CD14-positive monocyte (primary cell): Measurements from ENCODE around the gene ASH1L. TPM values are rescaled to one million over a fixed set of nuclear protein-coding genes. Genes with fewer than 3 reads are reported as not detected.

Source experiments
- DNase-seq, 3 donors: peaks; one replicate each; pipeline ENCODE4 v3.0.0-alpha.2; 2011 to 2022
- H2AFZ ChIP-seq: 2 replicates; pipeline ENCODE4 v1.6.0; 2012; ENCODE audit warnings: mild to moderate bottlenecking, low read depth, low read length, inconsistent platforms; ENCODE audit not compliant: insufficient read depth, poor library complexity, severe bottlenecking
- H3K27ac ChIP-seq, 2 donors: 1 replicate in 1 of 2; 2 replicates in 1 of 2; pipeline ENCODE4 v1.5.1; 2012 to 2013; ENCODE audit warnings: low read length in 2 of 2, control low read depth in 1 of 2, inconsistent platforms in 1 of 2, low read depth in 1 of 2, mild to moderate bottlenecking in 1 of 2
- H3K27me3 ChIP-seq, 2 donors: one replicate each; pipeline versions ENCODE4 v1.6.0 to v1.6.1; 2011 to 2013; ENCODE audit warnings: low read length in 2 of 2; ENCODE audit not compliant: control insufficient read depth in 2 of 2, insufficient read depth in 2 of 2
- H3K36me3 ChIP-seq, 2 donors: replicated peaks in 1 of 2; 1 replicate in 1 of 2; 2 replicates in 1 of 2; pipeline versions ENCODE4 v1.5.1 to v1.6.1; 2012 to 2013; ENCODE audit warnings: low read length in 2 of 2, control low read depth in 1 of 2, inconsistent platforms in 1 of 2, mild to moderate bottlenecking in 1 of 2; ENCODE audit not compliant: insufficient read depth in 2 of 2, control insufficient read depth in 1 of 2
- H3K4me1 ChIP-seq, 2 donors: 1 replicate in 1 of 2; 2 replicates in 1 of 2; pipeline versions ENCODE4 v1.5.1 to v1.6.1; 2012 to 2013; ENCODE audit warnings: low read length in 2 of 2, control low read depth in 1 of 2, inconsistent platforms in 1 of 2, mild to moderate bottlenecking in 1 of 2, moderate library complexity in 1 of 2; ENCODE audit not compliant: insufficient read depth in 2 of 2, control insufficient read depth in 1 of 2
- H3K4me2 ChIP-seq: replicated peaks from 2 replicates; pipeline ENCODE3; 2012; ENCODE audit warnings: low read length, moderate library complexity, mild to moderate bottlenecking; ENCODE audit not compliant: poor library complexity, severe bottlenecking; ENCODE audit errors: extremely low read depth
- H3K4me3 ChIP-seq, 3 experiments: fragments of 200-600 bp in 1 of 3; sonication (generic) in 1 of 3; replicated peaks in 1 of 3; 1 replicate in 2 of 3; 2 replicates in 1 of 3; pipeline ENCODE4 v1.5.1; 2011 to 2013; ENCODE audit warnings: low read length in 3 of 3, mild to moderate bottlenecking in 3 of 3, control low read depth in 2 of 3, low read depth in 2 of 3, inconsistent platforms in 1 of 3, moderate library complexity in 1 of 3
- H3K79me2 ChIP-seq: 2 replicates; pipeline ENCODE4 v1.6.0; 2012; ENCODE audit warnings: mild to moderate bottlenecking, control low read depth, inconsistent platforms, low read length, moderate library complexity; ENCODE audit not compliant: insufficient read depth
- H3K9ac ChIP-seq: 2 replicates; pipeline ENCODE4 v1.6.0; 2017; ENCODE audit warnings: low read length, mild to moderate bottlenecking; ENCODE audit not compliant: insufficient read depth, poor library complexity, severe bottlenecking
- H3K9me3 ChIP-seq, 2 donors: replicated peaks in 1 of 2; 1 replicate in 1 of 2; 2 replicates in 1 of 2; pipeline versions ENCODE4 v1.5.1 to v1.6.1; 2012 to 2013; ENCODE audit warnings: low read length in 2 of 2, control low read depth in 1 of 2; ENCODE audit not compliant: control insufficient read depth in 1 of 2, insufficient read depth in 1 of 2
- H4K20me1 ChIP-seq: 2 replicates; pipeline ENCODE4 v1.6.0; 2012; ENCODE audit warnings: mild to moderate bottlenecking, low read length, control low read depth, moderate library complexity; ENCODE audit not compliant: insufficient read depth
- H3K27ac Mint-ChIP-seq, 7 donors: one replicate each; pipeline ENCODE4 v1.8.0; 2020; ENCODE audit warnings: mild to moderate bottlenecking in 7 of 7, mixed read lengths in 7 of 7, moderate library complexity in 6 of 7, inconsistent platforms in 2 of 7
- H3K27me3 Mint-ChIP-seq, 3 donors: one replicate each; pipeline ENCODE4 v1.8.0; 2021 to 2022; ENCODE audit warnings: low read depth in 3 of 3, mild to moderate bottlenecking in 3 of 3, mixed read lengths in 3 of 3, moderate library complexity in 3 of 3, inconsistent platforms in 1 of 3
- H3K36me3 Mint-ChIP-seq, 2 donors: one replicate each; pipeline ENCODE4 v1.8.0; 2020; ENCODE audit warnings: mixed read lengths in 2 of 2, inconsistent platforms in 1 of 2, mild to moderate bottlenecking in 1 of 2
- H3K4me1 Mint-ChIP-seq: one replicate; pipeline ENCODE4 v1.8.0; 2020; ENCODE audit warnings: mild to moderate bottlenecking, mixed read lengths
- H3K4me3 Mint-ChIP-seq, 2 donors: one replicate each; pipeline ENCODE4 v1.8.0; 2020; ENCODE audit warnings: mild to moderate bottlenecking in 2 of 2, mixed read lengths in 2 of 2, moderate library complexity in 1 of 2
- H3K9me3 Mint-ChIP-seq, 7 donors: one replicate each; pipeline ENCODE4 v1.8.0; 2020 to 2022; ENCODE audit warnings: mixed read lengths in 7 of 7, mild to moderate bottlenecking in 6 of 7, moderate library complexity in 6 of 7, inconsistent platforms in 2 of 7
- WGBS: methylation state at CpG from one replicate; pipeline ENCODE4 v1.1.5; 2013; ENCODE audit warnings: missing lambda C conversion rate; ENCODE audit not compliant: insufficient coverage; 5-methylcytosine and 5-hydroxymethylcytosine counted together
- intact Hi-C, 2 donors: fragments of 100-400 bp; cut with micrococcal nuclease; formaldehyde crosslinking; loops; one replicate each; pipeline versions ENCODE4 v1.15.0 to v1.15.1; 2023
- polyA plus RNA-seq, 3 donors: library from polyadenylated mRNA; depleted of rRNA in 1 of 3; unstranded in 2 of 3; stranded (reverse) in 1 of 3; fragments of 300-500 nt in 2 of 3; fragments of >200 nt in 1 of 3; fragmentation: Illumina TruSeq in 2 of 3; gene quantifications; 1 replicate in 2 of 3; 2 replicates in 1 of 3; pipeline ENCODE4 v1.2.3, GENCODE V29; 2012 to 2021
- TF ChIP-seq, protein P1 (sequence below): fragments of 200-600 bp; IDR thresholded peaks from one replicate; pipeline ENCODE4 v1.8.0; 2022; ENCODE audit warnings: antibody characterized with exemption, mild to moderate bottlenecking

ASH1L gene
- polyA plus RNA-seq, 3 donors, result 2.7 to 21.5 (median 5.6) TPM

DNA sequence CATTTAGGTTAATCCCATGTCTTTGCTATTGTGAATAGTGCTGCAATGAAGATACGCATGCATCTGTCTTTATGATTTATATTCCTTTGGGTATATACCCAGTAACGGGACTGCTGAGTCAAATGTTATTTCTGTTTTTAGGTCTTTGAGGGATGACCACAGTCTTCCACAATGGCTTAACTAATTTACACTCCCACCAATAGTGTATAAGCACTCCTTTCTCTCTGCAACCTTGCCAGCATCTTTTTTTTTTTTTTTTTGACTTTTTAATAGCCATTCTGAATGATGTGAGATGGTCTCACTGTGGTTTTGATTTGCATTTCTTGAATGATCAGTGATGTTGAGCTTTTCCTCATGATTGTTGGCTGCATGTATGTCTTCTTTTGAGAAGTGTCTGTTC is 33.5 kb downstream of the ASH1L start:
- Histone ChIP-seq H2AFZ (no peak overlapping the region), H3K27ac (peak overlapping the region in 1 of 2 donors; percentile 32), H3K79me2 (peaks cover 98% of the 10 kb centered on the region), H3K4me3 (no peak overlapping the region), H3K9me3 (no peaks in the 10 kb centered on the region), H3K27me3 (no peaks in the 10 kb centered on the region), H3K9ac (no peak overlapping the region), H4K20me1 (peaks cover 98% of the 10 kb centered on the region), H3K36me3 (peaks cover 4 to 11% of the 10 kb centered on the region in 2 donors), H3K4me1 (peaks cover 5 to 7% of the 10 kb centered on the region in 2 donors), H3K4me2 (no peak overlapping the region)
- Mint-ChIP-seq H3K9me3 (peaks cover 0 to 1% (median 0%) of the 10 kb centered on the region in 7 donors), H3K4me1 (peaks cover 21% of the 10 kb centered on the region), H3K4me3 (no peak overlapping the region), H3K27me3 (no peaks in the 10 kb centered on the region), H3K36me3 (peaks cover 10 to 20% of the 10 kb centered on the region in 2 donors), H3K27ac (peak overlapping the region in 4 of 7 donors; percentile 1 to 47 (median 32))
- DNase-seq, result no peak
- no CpG with 5 or more reads among the region's 2 CpGs for WGBS
- intact Hi-C loops, result no loop called here
- TF ChIP-seq, protein P1, sequence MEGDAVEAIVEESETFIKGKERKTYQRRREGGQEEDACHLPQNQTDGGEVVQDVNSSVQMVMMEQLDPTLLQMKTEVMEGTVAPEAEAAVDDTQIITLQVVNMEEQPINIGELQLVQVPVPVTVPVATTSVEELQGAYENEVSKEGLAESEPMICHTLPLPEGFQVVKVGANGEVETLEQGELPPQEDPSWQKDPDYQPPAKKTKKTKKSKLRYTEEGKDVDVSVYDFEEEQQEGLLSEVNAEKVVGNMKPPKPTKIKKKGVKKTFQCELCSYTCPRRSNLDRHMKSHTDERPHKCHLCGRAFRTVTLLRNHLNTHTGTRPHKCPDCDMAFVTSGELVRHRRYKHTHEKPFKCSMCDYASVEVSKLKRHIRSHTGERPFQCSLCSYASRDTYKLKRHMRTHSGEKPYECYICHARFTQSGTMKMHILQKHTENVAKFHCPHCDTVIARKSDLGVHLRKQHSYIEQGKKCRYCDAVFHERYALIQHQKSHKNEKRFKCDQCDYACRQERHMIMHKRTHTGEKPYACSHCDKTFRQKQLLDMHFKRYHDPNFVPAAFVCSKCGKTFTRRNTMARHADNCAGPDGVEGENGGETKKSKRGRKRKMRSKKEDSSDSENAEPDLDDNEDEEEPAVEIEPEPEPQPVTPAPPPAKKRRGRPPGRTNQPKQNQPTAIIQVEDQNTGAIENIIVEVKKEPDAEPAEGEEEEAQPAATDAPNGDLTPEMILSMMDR, result no peak

DNA sequence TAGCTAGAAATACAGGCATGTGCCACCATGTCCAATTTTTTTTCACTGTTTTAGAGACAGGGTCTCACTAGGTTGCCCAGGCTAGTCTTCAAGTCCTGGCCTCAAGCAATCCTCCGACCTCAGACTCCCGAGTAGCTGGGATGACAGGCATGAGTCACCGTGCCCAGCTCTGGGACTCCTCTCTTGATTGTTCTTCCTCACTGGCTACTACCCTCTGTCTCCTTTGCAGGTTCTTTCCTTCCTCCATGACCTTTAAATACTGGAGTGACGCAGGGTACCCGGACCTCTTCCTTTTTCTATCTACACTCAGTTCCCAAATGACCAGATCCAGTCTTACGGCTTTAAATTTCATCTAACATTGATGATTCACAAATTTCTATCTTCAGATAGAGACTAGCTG is 34.9 kb downstream of the ASH1L start:
- Histone ChIP-seq H3K27ac (peak overlapping the region in 1 of 2 donors; percentile 61), H3K27me3 (no peaks in the 10 kb centered on the region), H3K9me3 (no peaks in the 10 kb centered on the region), H3K4me2 (no peak overlapping the region), H3K79me2 (peaks cover 98% of the 10 kb centered on the region), H3K4me1 (peaks cover 5 to 7% of the 10 kb centered on the region in 2 donors), H3K4me3 (no peak overlapping the region), H3K36me3 (no peaks in the 10 kb centered on the region), H3K9ac (no peak overlapping the region), H4K20me1 (peaks cover 99% of the 10 kb centered on the region), H2AFZ (no peak overlapping the region)
- no peaks in the 10 kb centered on the region for H3K27me3 Mint-ChIP-seq
- peaks cover 7% of the 10 kb centered on the region in 2 donors for H3K36me3 Mint-ChIP-seq
- H3K4me3 Mint-ChIP-seq, result no peak overlapping the region
- TF ChIP-seq, protein P1, result no peak
- peaks cover 26% of the 10 kb centered on the region for H3K4me1 Mint-ChIP-seq
- DNase-seq, result peak; percentile 40 to 75 (median 50)
- no peak overlapping the region for H3K27ac Mint-ChIP-seq
- intact Hi-C loops, result no loop called here
- peaks cover 0 to 1% (median 0%) of the 10 kb centered on the region in 7 donors for H3K9me3 Mint-ChIP-seq
- 56% methylated on average over 5 of the region's 6 CpGs for WGBS
